ENCODE results near the gene SH3RF3. TPM values are rescaled to one million over a fixed set of nuclear protein-coding genes. Genes with fewer than 3 reads are reported as not detected.

Gene SH3RF3
- total RNA-seq, 1 experiment from 2014 or later: not detected

GRCh38 chr2:109493176-109493935 is 364.4 kb downstream of the SH3RF3 start:
- no peak overlapping the region for H2AFZ ChIP-seq (ENCODE audit: low read depth, low read length, poor library complexity, severe bottlenecking)
- no peaks in the 10 kb centered on the region for H3K9me2 ChIP-seq (ENCODE audit: insufficient read depth)
- no peak overlapping the region for H3K27ac ChIP-seq (ENCODE audit: low read depth, low read length)
- H3K9ac ChIP-seq (ENCODE audit: low read length): no peak overlapping the region
- CTCF ChIA-PET: no interaction called here
- H3K36me3 ChIP-seq (ENCODE audit: control insufficient read depth in 1 of 2, insufficient read depth in 2 of 2, low read length in 2 of 2): no peaks in the 10 kb centered on the region
- no peak for ATAC-seq
- POLR2A ChIA-PET: no interaction called here
- no peaks in the 10 kb centered on the region for H4K20me1 ChIP-seq (ENCODE audit: insufficient read depth)
- TF ChIP-seq SIN3A (IDR thresholded peaks at IDR 0.05; ENCODE audit: low read depth): no peak
- no peak overlapping the region for H3K4me2 ChIP-seq (ENCODE audit: low read length)
- DNase-seq (ENCODE audit: low read depth, low spot score): no peak
- no peaks in the 10 kb centered on the region for H3K9me3 ChIP-seq (ENCODE audit: control insufficient read depth in 1 of 2, insufficient read depth in 1 of 2, low read depth in 1 of 2, low read length in 2 of 2)
- RAD21 ChIA-PET (ENCODE audit: low non-redundant PET in 1 of 2, low total read pairs in 2 of 2, uncharacterized antibody in 2 of 2, unreplicated experiment in 2 of 2): no interaction called here
- intact Hi-C loops (cut with micrococcal nuclease): no loop called here
- no peak overlapping the region for H3K4me3 ChIP-seq (replicated peaks in 1 of 2; ENCODE audit: low read depth in 1 of 2, low read length in 2 of 2)
- no peaks in the 10 kb centered on the region for H3K27me3 ChIP-seq (ENCODE audit: insufficient read depth, low read length)
- no peaks in the 10 kb centered on the region for H3K79me2 ChIP-seq (ENCODE audit: insufficient read depth, low read length)
- no peaks in the 10 kb centered on the region for H3K4me1 ChIP-seq (ENCODE audit: control insufficient read depth in 1 of 2, insufficient read depth in 2 of 2, low read length in 2 of 2)
- BruUV-seq (replicated peaks): no TSS peak

- Histone ChIP-seq H3K4me1 (ENCODE audit: control insufficient read depth in 1 of 2, insufficient read depth in 2 of 2, low read length in 2 of 2) (no peaks in the 10 kb centered on the region; a peak in 1 of 4 replicates), H3K9ac (ENCODE audit: low read length) (no peak overlapping the region), H3K4me2 (ENCODE audit: low read length) (no peak overlapping the region), H3K79me2 (ENCODE audit: insufficient read depth, low read length) (no peaks in the 10 kb centered on the region), H4K20me1 (ENCODE audit: insufficient read depth) (no peaks in the 10 kb centered on the region), H3K9me3 (ENCODE audit: control insufficient read depth in 1 of 2, insufficient read depth in 1 of 2, low read depth in 1 of 2, low read length in 2 of 2) (no peaks in the 10 kb centered on the region), H3K27ac (ENCODE audit: low read depth, low read length) (no peak overlapping the region), H3K9me2 (ENCODE audit: insufficient read depth) (no peaks in the 10 kb centered on the region), H3K27me3 (ENCODE audit: insufficient read depth, low read length) (no peaks in the 10 kb centered on the region), H2AFZ (ENCODE audit: low read depth, low read length, poor library complexity, severe bottlenecking) (no peak overlapping the region), H3K4me3 (replicated peaks in 1 of 2; ENCODE audit: low read depth in 1 of 2, low read length in 2 of 2) (no peak overlapping the region), H3K36me3 (ENCODE audit: control insufficient read depth in 1 of 2, insufficient read depth in 2 of 2, low read length in 2 of 2) (no peaks in the 10 kb centered on the region)
- RAD21 ChIA-PET (ENCODE audit: low non-redundant PET in 1 of 2, low total read pairs in 2 of 2, uncharacterized antibody in 2 of 2, unreplicated experiment in 2 of 2): no interaction called here
- CTCF ChIA-PET: no interaction called here
- intact Hi-C loops (cut with micrococcal nuclease): no loop called here
- BruUV-seq (replicated peaks): no TSS peak
- POLR2A ChIA-PET: no interaction called here
- ATAC-seq: no peak
- DNase-seq (ENCODE audit: low read depth, low spot score): no peak
- TF ChIP-seq TCF7L2 (IDR thresholded peaks at IDR 0.05; ENCODE audit: borderline replicate concordance, extremely low read depth, insufficient read depth, insufficient read length) (no peak), POLR2AphosphoS5 (IDR thresholded peaks at IDR 0.05; ENCODE audit: low read depth, low read length) (no peak), SRF (IDR thresholded peaks at IDR 0.05; ENCODE audit: low read depth) (no peak), SP1 (IDR thresholded peaks at IDR 0.05; ENCODE audit: low read depth) (no peak), JUND (IDR thresholded peaks at IDR 0.05) (no peak), MAX (IDR thresholded peaks at IDR 0.05) (no peak), CBX3 (IDR thresholded peaks at IDR 0.05; ENCODE audit: low read depth) (no peak), POLR2A (IDR thresholded peaks at IDR 0.05; ENCODE audit: borderline replicate concordance, extremely low read depth, insufficient read depth, insufficient read length) (no peak), ZBTB33 (IDR thresholded peaks at IDR 0.05; ENCODE audit: extremely low read depth, insufficient replicate concordance, low read length) (no peak), ZFX (IDR thresholded peaks at IDR 0.05) (no peak), REST (IDR thresholded peaks at IDR 0.05; ENCODE audit: low read depth) (no peak), EZH2 (IDR thresholded peaks at IDR 0.05) (no peak), ELF1 (IDR thresholded peaks at IDR 0.05; ENCODE audit: borderline replicate concordance, low read depth) (no peak), SIN3A (IDR thresholded peaks at IDR 0.05; ENCODE audit: low read depth) (no peak), YY1 (IDR thresholded peaks at IDR 0.05; ENCODE audit: extremely low read depth, insufficient replicate concordance, low read depth, low read length) (no peak), CEBPB (IDR thresholded peaks at IDR 0.05; ENCODE audit: low read depth) (no peak)
Observed at GRCh38 chr2:109494351-109494750, 365.3 kb downstream of the SH3RF3 start.

All from HCT116 (cell line).